GM06990 (cell line): ENCODE measurements around the gene DOCK4.

Experiments used
- DNase-seq: peaks from one replicate; pipeline ENCODE4 v3.0.0-alpha.2; 2011; ENCODE audit not compliant: insufficient read length; ENCODE audit errors: extremely low read depth
- H3K27me3 ChIP-seq: replicated peaks from 2 replicates; pipeline ENCODE4 v1.6.0; 2011; ENCODE audit warnings: low read length; ENCODE audit not compliant: control insufficient read depth, insufficient read depth
- H3K36me3 ChIP-seq: 2 replicates; pipeline ENCODE4 v1.5.1; 2011; ENCODE audit warnings: low read length; ENCODE audit not compliant: control insufficient read depth, insufficient read depth
- H3K4me3 ChIP-seq: replicated peaks from 2 replicates; pipeline ENCODE4 v1.5.1; 2011; ENCODE audit warnings: low read depth, mild to moderate bottlenecking, control low read depth, low read length
- CTCF ChIP-seq: IDR thresholded peaks from 2 replicates; pipeline ENCODE4 v1.5.1; 2011; ENCODE audit warnings: low read length, control low read depth, mild to moderate bottlenecking, inconsistent platforms; ENCODE audit not compliant: insufficient read depth, poor library complexity, severe bottlenecking

DOCK4 gene

GRCh38 chr7:112064627-112065385 is 141.4 kb downstream of the DOCK4 start:
- Histone ChIP-seq H3K4me3 (no peak overlapping the region), H3K27me3 (no peaks in the 10 kb centered on the region), H3K36me3 (no peaks in the 10 kb centered on the region)
- no peak for TF ChIP-seq CTCF
- no peak for DNase-seq

GRCh38 chr7:112063974-112064373 is 142.2 kb downstream of the DOCK4 start:
- TF ChIP-seq CTCF: no peak
- Histone ChIP-seq H3K4me3 (no peak overlapping the region), H3K27me3 (no peaks in the 10 kb centered on the region), H3K36me3 (no peaks in the 10 kb centered on the region)
- no peak for DNase-seq

- TF ChIP-seq CTCF: no peak
- DNase-seq: no peak
Observed at GRCh38 chr7:112061051-112061450, 145.1 kb downstream of the DOCK4 start.

GRCh38 chr7:112060625-112061024 is 145.6 kb downstream of the DOCK4 start:
- H3K4me3 ChIP-seq: no peak overlapping the region
- DNase-seq: no peak
- H3K27me3 ChIP-seq: no peaks in the 10 kb centered on the region
- no peak for TF ChIP-seq CTCF
- no peaks in the 10 kb centered on the region for H3K36me3 ChIP-seq

More at GRCh38 chr7:112061051-112061450, 145.1 kb downstream of the DOCK4 start:
- Histone ChIP-seq H3K4me3 (no peak overlapping the region), H3K36me3 (no peaks in the 10 kb centered on the region), H3K27me3 (no peaks in the 10 kb centered on the region)

GRCh38 chr7:112059675-112060074 is 146.5 kb downstream of the DOCK4 start:
- TF ChIP-seq CTCF: no peak
- Histone ChIP-seq H3K27me3 (no peaks in the 10 kb centered on the region), H3K36me3 (no peaks in the 10 kb centered on the region), H3K4me3 (no peak overlapping the region)
- DNase-seq: no peak
